Measurements from ENCODE around the gene TMEM273.

DNA sequence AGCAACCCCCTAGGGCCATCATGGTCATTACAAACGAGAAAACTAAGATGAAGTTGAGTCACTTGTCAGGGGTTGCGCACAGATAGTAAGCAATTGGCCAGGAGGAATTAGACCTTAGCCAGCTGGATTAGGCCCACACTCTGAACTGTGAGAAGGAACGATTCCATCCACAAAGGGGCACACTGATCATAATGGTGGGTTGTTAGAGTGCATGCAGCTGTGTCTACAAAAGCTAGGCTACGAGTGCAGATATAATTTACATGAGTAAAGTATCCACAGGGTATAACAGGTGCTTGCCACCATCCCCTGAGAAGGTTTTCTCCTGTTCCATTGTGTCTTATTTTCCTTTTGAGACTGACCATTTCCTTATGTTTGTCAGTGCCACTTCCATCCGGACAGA lies 37.8 kb downstream of the TMEM273 start:
- no peak for TF ChIP-seq POLR2A (IDR thresholded peaks at IDR 0.05; ENCODE audit: low read depth)
- TF ChIP-seq, protein P1, sequence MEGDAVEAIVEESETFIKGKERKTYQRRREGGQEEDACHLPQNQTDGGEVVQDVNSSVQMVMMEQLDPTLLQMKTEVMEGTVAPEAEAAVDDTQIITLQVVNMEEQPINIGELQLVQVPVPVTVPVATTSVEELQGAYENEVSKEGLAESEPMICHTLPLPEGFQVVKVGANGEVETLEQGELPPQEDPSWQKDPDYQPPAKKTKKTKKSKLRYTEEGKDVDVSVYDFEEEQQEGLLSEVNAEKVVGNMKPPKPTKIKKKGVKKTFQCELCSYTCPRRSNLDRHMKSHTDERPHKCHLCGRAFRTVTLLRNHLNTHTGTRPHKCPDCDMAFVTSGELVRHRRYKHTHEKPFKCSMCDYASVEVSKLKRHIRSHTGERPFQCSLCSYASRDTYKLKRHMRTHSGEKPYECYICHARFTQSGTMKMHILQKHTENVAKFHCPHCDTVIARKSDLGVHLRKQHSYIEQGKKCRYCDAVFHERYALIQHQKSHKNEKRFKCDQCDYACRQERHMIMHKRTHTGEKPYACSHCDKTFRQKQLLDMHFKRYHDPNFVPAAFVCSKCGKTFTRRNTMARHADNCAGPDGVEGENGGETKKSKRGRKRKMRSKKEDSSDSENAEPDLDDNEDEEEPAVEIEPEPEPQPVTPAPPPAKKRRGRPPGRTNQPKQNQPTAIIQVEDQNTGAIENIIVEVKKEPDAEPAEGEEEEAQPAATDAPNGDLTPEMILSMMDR (IDR thresholded peaks at IDR 0.05) = no peak
